Large intestine (tissue), 3 donors: ENCODE measurements around the gene TSHR. TPM values are rescaled to one million over a fixed set of nuclear protein-coding genes. Genes with fewer than 3 reads are reported as not detected.

ENCODE experiments used
- DNase-seq, 2 donors: peaks; one replicate each; pipeline versions ENCODE4 v3.0.0 to v3.0.0-alpha.2; 2013
- H3K27ac ChIP-seq: one replicate; pipeline ENCODE4 v1.5.1; 2013; ENCODE audit warnings: low read length
- H3K27me3 ChIP-seq: 2 replicates; pipeline ENCODE4 v1.6.1; 2013; ENCODE audit warnings: low read length; ENCODE audit not compliant: control insufficient read depth, insufficient read depth
- H3K36me3 ChIP-seq: 2 replicates; pipeline ENCODE4 v1.6.1; 2013; ENCODE audit warnings: low read length; ENCODE audit not compliant: control insufficient read depth, insufficient read depth
- H3K4me1 ChIP-seq: one replicate; pipeline ENCODE4 v1.6.1; 2013; ENCODE audit warnings: low read length; ENCODE audit not compliant: control insufficient read depth, insufficient read depth
- H3K4me3 ChIP-seq: one replicate; pipeline ENCODE4 v1.5.1; 2013; ENCODE audit warnings: low read length
- H3K9me3 ChIP-seq: one replicate; pipeline ENCODE4 v1.6.1; 2013; ENCODE audit warnings: mild to moderate bottlenecking, low read depth, low read length, moderate library complexity; ENCODE audit not compliant: control insufficient read depth
- WGBS: methylation state at CpG from one replicate; pipeline ENCODE4 v1.1.5; 2013; ENCODE audit warnings: low lambda C conversion rate; ENCODE audit not compliant: insufficient coverage; 5-methylcytosine and 5-hydroxymethylcytosine counted together
- polyA plus RNA-seq: library from polyadenylated mRNA; unstranded; fragments of 120-200 nt; gene quantifications from one replicate; pipeline ENCODE4 v1.2.1, GENCODE V29; 2013

The TSHR gene
- polyA plus RNA-seq, 1 donor = 0.16 TPM

DNA sequence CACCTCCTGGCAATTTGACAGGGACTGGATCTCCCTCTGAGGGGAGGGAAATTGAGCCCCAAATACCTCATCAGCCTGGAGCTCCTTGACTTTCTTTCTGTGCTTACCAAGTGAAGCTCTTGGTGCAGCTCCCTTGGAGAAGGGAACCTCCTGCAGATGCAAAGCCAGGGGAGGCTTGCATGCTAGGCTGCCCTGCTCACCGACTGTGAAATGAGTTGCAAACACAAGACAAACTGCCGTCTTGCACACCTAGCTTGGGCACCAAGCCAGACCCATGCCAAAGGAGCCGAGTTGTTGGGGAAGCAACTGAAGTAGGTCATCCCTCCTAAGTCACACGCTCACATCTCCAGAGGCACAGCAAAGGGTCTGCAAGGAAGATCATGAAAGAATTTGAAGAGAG, 170.1 kb downstream of the TSHR start:
- Histone ChIP-seq H3K27ac (no peak overlapping the region), H3K9me3 (no peaks in the 10 kb centered on the region), H3K4me3 (no peak overlapping the region), H3K27me3 (no peaks in the 10 kb centered on the region), H3K36me3 (no peaks in the 10 kb centered on the region), H3K4me1 (no peaks in the 10 kb centered on the region)
- WGBS = no CpG with 5 or more reads among the region's 4 CpGs
- DNase-seq = no peak

DNA sequence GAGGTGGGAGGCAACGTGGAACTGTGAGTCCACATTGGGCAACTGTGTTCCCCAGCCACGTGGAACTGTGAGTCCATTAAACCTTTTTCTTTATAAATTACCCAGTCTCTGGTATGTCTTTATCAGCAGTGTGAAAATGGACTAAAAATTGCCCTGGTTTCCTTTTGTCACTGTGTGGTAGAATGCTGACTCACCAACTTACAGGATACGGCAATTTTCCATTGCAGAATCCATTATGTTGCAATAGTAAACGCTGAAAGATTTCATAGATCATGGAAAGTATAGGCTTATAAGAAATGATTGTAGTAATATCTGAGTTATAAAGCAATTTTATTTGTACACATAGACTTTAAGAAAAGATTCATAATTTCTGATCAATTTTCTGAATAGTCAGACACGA, 172.4 kb downstream of the TSHR start:
- Histone ChIP-seq H3K4me3 (no peak overlapping the region), H3K27ac (no peak overlapping the region), H3K9me3 (no peaks in the 10 kb centered on the region), H3K36me3 (no peaks in the 10 kb centered on the region), H3K4me1 (no peaks in the 10 kb centered on the region), H3K27me3 (no peaks in the 10 kb centered on the region)
- no peak for DNase-seq
- WGBS = 87% methylated on average over 2 of the region's 5 CpGs

DNA sequence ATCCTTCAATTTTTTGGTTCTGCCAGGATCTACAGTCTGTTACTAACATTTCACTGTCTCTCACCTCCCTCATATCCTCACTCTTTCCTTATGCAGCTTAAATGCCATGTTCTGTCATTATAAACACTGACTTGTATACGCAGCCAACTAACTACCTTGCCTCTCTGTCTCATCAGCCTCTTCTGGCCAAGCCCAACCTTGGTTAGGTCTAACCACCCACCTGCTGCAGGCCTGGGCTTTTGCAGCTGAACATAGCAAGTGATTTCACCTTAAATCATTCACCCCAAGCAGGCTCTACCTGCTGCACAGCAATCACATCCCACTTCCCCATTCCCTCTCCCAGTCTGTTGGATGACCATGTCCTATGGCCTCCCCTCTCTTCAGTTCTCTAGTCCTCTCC, 173.8 kb downstream of the TSHR start:
- no peak overlapping the region for H3K27ac ChIP-seq
- H3K36me3 ChIP-seq = no peaks in the 10 kb centered on the region
- H3K27me3 ChIP-seq = no peaks in the 10 kb centered on the region
- no peaks in the 10 kb centered on the region for H3K9me3 ChIP-seq
- no CpG with 5 or more reads among the region's 1 CpG for WGBS
- DNase-seq = no peak
- no peak overlapping the region for H3K4me3 ChIP-seq
- no peaks in the 10 kb centered on the region for H3K4me1 ChIP-seq

DNA sequence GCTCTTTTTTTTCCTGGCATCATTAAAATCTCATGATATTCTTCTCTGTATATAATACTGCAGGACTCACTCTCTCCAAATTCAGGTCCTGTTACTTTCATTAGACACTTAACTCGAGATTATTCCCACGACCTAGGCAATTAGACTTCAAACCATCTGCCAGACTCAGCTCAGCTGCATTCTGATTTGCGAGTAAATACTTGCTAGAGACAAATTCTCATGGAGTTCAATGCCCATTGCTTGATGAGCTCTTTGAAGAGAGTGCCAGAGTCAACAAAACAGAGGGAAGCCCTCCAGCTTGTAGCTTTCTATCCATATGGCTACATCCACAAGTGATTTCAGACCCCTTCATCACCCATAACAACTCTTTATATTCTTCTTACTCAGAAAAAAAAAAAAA, 177.0 kb downstream of the TSHR start:
- WGBS = 80% methylated on average over 1 of the region's 3 CpGs
- no peaks in the 10 kb centered on the region for H3K27me3 ChIP-seq

DNA sequence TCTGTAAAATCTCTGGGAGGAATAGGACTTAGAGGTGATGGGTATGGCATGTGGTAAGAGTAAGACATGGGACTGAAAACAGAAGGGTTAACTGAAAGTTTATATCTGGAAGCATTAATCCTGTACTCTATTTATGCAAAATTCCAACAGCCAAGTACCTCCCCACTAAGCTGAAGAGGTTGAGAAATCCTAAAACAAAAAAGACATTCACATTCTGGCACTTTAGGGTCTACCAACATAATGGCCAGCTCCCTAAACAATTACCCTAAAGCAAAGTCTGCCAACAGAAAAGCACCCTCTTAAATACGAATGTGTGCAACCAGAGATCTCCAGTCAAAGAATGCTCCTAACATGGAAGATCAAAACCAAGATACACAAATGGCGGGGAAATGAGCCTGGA, 178.0 kb downstream of the TSHR start:
- H3K36me3 ChIP-seq = no peaks in the 10 kb centered on the region
- H3K9me3 ChIP-seq = no peaks in the 10 kb centered on the region
- no peak for DNase-seq
- H3K27me3 ChIP-seq = no peaks in the 10 kb centered on the region
- WGBS = 93% methylated on average over 2 of the region's 2 CpGs
- no peak overlapping the region for H3K27ac ChIP-seq
- no peak overlapping the region for H3K4me3 ChIP-seq
- H3K4me1 ChIP-seq = no peaks in the 10 kb centered on the region

More for the DNA sequence above, 177.0 kb downstream of the TSHR start:
- no peak overlapping the region for H3K4me3 ChIP-seq
- no peak for DNase-seq
- no peaks in the 10 kb centered on the region for H3K36me3 ChIP-seq
- H3K27ac ChIP-seq = no peak overlapping the region
- H3K4me1 ChIP-seq = no peaks in the 10 kb centered on the region
- no peaks in the 10 kb centered on the region for H3K9me3 ChIP-seq

DNA sequence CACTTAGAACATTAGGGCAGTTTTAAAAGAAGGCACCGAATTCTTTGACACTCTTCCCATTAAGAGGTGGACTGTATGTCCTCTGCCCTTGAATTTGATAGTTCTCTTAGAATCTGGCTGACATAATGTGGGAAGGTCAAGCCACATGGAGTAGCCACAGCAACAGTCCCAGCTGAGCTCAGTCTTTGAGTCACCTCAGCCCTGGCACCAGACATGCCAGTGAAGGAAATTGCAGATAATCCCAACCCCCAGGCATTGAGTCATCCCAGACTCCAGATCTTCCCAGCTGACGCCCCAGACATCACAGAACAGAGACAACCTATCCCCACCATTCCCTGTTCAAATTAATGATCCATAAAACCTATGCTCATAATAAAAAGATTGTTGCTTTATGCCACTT, 181.9 kb downstream of the TSHR start:
- Histone ChIP-seq H3K36me3 (no peaks in the 10 kb centered on the region), H3K9me3 (no peaks in the 10 kb centered on the region), H3K4me1 (no peaks in the 10 kb centered on the region), H3K4me3 (no peak overlapping the region), H3K27me3 (no peaks in the 10 kb centered on the region), H3K27ac (no peak overlapping the region)
- DNase-seq = no peak
- no CpG with 5 or more reads among the region's 2 CpGs for WGBS

DNA sequence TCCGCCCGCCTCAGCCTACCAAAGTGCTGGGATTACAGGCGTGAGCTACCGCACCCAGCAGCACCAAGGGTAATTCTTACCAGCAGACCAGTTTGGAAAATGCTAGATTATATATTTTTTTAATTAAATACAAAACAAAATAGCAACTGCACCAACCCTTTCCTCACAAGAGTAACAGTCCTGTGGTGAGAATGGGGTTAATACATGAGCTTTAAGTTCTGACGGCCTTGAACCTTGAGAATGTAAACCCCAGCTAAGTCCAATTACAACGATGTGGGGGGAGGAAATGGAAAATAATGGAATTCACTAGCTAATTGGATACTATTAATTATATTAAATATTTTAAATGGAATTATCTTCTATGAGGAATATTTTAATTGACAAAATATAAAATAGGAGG, 183.0 kb downstream of the TSHR start:
- H3K4me3 ChIP-seq = no peak overlapping the region
- no peak for DNase-seq
- no peak overlapping the region for H3K27ac ChIP-seq
- no peaks in the 10 kb centered on the region for H3K9me3 ChIP-seq
- H3K4me1 ChIP-seq = no peaks in the 10 kb centered on the region
- H3K36me3 ChIP-seq = no peaks in the 10 kb centered on the region
- no peaks in the 10 kb centered on the region for H3K27me3 ChIP-seq
- no CpG with 5 or more reads among the region's 6 CpGs for WGBS

DNA sequence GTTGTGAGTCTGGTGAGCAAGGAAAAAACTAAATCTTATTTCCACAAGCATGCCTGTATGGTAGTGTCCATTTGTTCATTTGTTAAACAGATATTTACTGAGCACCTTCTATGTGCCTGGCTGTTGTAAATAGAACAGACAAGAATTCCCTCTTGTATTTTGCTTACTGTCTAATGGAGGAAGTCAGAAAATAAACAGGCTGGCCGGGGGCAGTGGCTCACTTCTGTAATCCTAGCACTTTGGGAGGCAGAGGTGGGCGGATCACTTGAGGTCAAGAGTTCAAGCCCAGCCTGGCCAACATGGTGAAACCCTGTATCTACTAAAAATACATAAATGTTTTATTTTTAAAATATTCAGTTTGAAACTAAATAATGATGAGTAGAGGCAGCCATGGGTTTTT, 186.0 kb downstream of the TSHR start:
- Histone ChIP-seq H3K9me3 (no peaks in the 10 kb centered on the region), H3K36me3 (no peaks in the 10 kb centered on the region), H3K27ac (no peak overlapping the region), H3K4me1 (no peaks in the 10 kb centered on the region), H3K4me3 (no peak overlapping the region), H3K27me3 (no peaks in the 10 kb centered on the region)
- DNase-seq = no peak
- no CpG with 5 or more reads among the region's 2 CpGs for WGBS

DNA sequence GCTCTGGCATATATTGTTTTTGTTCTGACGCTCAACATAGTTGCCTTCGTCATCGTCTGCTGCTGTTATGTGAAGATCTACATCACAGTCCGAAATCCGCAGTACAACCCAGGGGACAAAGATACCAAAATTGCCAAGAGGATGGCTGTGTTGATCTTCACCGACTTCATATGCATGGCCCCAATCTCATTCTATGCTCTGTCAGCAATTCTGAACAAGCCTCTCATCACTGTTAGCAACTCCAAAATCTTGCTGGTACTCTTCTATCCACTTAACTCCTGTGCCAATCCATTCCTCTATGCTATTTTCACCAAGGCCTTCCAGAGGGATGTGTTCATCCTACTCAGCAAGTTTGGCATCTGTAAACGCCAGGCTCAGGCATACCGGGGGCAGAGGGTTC, 188.4 kb downstream of the TSHR start:
- Histone ChIP-seq H3K36me3 (no peaks in the 10 kb centered on the region), H3K27me3 (no peaks in the 10 kb centered on the region), H3K4me1 (no peaks in the 10 kb centered on the region), H3K4me3 (no peak overlapping the region), H3K9me3 (no peaks in the 10 kb centered on the region), H3K27ac (no peak overlapping the region)
- WGBS = no CpG with 5 or more reads among the region's 8 CpGs
- DNase-seq = no peak

DNA sequence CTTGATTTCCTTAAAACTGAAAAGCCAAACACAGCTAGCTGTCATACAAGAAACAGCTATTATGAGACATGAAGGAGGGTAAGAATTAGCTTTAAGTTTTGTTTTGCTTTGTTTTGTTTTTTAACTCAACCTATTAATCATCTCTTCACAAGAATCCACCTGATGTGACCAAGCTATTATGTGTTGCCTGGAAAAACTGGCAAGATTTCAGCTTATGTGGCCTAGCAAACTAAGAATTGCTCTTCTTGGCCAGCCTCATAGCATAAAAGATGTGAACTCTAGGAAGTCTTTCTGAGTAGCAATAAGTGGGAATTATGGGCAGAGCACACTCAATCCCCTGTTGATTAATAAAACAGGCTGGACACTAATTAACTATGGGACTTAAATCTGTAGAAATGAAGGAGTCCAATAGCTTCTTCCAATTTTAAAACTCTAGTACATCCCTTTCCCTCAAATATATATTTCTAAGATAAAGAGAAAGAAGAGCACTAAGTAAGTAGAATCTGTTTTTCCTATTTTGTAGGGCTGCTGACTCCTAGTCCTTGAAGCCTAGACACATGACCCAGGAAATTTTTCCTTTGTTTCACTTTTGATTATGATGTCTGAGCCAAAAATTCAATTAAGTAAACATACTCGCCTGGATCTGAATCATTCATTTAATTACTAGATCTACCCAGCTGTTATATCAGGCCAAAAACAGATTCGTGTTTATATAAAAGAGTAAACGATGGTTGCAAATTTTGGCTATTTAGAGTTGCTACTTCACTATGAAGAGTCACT, 189.6 kb downstream of the TSHR start:
- peak in 1 of 2 donors; percentile 14 for DNase-seq
- no peaks in the 10 kb centered on the region for H3K4me1 ChIP-seq

More for the DNA sequence above, 189.6 kb downstream of the TSHR start:
- Histone ChIP-seq H3K36me3 (no peaks in the 10 kb centered on the region), H3K9me3 (no peaks in the 10 kb centered on the region), H3K27ac (no peak overlapping the region), H3K27me3 (no peaks in the 10 kb centered on the region), H3K4me3 (no peak overlapping the region)
- WGBS = no CpG with 5 or more reads among the region's 3 CpGs
